Measurements from ENCODE around the gene CYFIP1. TPM values are rescaled to one million over a fixed set of nuclear protein-coding genes. Genes with fewer than 3 reads are reported as not detected.

The CYFIP1 gene
- total and polyA plus RNA-seq, 9 of the 15 experiments (the other 6 are each of a cell fraction or from before 2014, with no cell fraction given): 3.8 to 59.8 (median 28.3) TPM

DNA sequence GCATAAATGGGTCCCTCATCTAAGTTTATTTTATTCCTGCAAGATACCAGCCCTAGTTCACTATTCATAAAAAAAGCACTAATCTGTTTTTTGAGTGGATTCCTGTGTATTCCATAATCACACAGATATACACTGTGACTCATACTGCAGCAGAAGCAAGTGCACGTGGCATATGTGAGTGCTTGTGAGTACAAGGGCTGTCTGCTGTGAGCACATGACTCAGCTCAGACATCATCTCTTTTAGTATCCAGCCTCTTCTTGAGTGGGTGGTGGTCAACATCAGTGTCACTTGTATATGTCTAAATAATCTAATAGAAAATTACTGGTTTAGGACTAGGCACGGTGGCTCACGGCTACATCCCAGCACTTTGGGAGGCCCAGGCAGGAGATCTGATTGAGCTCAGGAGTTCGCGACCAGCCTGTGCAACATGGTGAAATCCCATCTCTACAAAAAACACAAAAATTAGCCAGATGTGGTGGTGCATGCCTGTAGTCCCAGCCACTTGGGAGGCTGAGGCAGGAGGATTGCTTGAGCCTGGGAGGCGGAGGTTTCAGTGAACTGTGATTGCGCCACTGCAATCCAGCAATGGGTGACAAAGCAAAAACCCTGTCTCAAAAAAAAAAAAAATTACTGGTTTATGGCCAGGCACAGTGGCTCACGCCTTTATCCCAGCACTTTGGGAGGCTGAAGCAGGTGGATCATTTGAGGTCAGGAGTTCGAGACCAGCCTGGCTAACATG, 91.9 kb downstream of the CYFIP1 start (continued):
- TF ChIP-seq, protein P1, sequence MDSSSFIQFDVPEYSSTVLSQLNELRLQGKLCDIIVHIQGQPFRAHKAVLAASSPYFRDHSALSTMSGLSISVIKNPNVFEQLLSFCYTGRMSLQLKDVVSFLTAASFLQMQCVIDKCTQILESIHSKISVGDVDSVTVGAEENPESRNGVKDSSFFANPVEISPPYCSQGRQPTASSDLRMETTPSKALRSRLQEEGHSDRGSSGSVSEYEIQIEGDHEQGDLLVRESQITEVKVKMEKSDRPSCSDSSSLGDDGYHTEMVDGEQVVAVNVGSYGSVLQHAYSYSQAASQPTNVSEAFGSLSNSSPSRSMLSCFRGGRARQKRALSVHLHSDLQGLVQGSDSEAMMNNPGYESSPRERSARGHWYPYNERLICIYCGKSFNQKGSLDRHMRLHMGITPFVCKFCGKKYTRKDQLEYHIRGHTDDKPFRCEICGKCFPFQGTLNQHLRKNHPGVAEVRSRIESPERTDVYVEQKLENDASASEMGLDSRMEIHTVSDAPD (CRISPR knock-in tag; IDR thresholded peaks at IDR 0.05): no peak
- TF ChIP-seq DNMT1 (IDR thresholded peaks at IDR 0.05) (no peak), SAFB (IDR thresholded peaks at IDR 0.05; ENCODE audit: borderline replicate concordance, low read depth, low read length) (no peak), PHB (CRISPR knock-in tag; IDR thresholded peaks at IDR 0.05) (no peak), ZNF354B (CRISPR knock-in tag; IDR thresholded peaks at IDR 0.05) (no peak), ZNF668 (CRISPR knock-in tag; IDR thresholded peaks at IDR 0.05) (no peak), ZBTB7A (IDR thresholded peaks at IDR 0.05; ENCODE audit: borderline replicate concordance, control insufficient read depth, low read depth, low read length) (no peak), NFIC (IDR thresholded peaks at IDR 0.05) (no peak), CTBP1 (IDR thresholded peaks at IDR 0.05; ENCODE audit: borderline replicate concordance) (no peak), MAFG (tag; conservative IDR thresholded peaks at IDR 0.05) (peak; percentile 69; the same call in 1 of the 2 replicates), NCOR1 (IDR thresholded peaks at IDR 0.05) (no peak), SPI1 (IDR thresholded peaks at IDR 0.05; ENCODE audit: borderline replicate concordance, low read depth, low read length) (no peak), PTRF (tag; IDR thresholded peaks at IDR 0.05) (no peak)
- TF ChIP-seq, protein P2, sequence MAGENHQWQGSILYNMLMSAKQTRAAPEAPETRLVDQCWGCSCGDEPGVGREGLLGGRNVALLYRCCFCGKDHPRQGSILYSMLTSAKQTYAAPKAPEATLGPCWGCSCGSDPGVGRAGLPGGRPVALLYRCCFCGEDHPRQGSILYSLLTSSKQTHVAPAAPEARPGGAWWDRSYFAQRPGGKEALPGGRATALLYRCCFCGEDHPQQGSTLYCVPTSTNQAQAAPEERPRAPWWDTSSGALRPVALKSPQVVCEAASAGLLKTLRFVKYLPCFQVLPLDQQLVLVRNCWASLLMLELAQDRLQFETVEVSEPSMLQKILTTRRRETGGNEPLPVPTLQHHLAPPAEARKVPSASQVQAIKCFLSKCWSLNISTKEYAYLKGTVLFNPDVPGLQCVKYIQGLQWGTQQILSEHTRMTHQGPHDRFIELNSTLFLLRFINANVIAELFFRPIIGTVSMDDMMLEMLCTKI (IDR thresholded peaks at IDR 0.05; ENCODE audit: partially characterized antibody): no peak
- TF ChIP-seq, protein P3, sequence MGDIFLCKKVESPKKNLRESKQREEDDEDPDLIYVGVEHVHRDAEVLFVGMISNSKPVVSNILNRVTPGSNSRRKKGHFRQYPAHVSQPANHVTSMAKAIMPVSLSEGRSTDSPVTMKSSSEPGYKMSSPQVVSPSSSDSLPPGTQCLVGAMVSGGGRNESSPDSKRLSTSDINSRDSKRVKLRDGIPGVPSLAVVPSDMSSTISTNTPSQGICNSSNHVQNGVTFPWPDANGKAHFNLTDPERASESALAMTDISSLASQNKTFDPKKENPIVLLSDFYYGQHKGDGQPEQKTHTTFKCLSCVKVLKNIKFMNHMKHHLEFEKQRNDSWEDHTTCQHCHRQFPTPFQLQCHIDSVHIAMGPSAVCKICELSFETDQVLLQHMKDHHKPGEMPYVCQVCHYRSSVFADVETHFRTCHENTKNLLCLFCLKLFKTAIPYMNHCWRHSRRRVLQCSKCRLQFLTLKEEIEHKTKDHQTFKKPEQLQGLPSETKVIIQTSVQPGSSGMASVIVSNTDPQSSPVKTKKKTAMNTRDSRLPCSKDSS (IDR thresholded peaks at IDR 0.05; ENCODE audit: low read depth, partially characterized antibody): no peak
- TF ChIP-seq, protein P4, sequence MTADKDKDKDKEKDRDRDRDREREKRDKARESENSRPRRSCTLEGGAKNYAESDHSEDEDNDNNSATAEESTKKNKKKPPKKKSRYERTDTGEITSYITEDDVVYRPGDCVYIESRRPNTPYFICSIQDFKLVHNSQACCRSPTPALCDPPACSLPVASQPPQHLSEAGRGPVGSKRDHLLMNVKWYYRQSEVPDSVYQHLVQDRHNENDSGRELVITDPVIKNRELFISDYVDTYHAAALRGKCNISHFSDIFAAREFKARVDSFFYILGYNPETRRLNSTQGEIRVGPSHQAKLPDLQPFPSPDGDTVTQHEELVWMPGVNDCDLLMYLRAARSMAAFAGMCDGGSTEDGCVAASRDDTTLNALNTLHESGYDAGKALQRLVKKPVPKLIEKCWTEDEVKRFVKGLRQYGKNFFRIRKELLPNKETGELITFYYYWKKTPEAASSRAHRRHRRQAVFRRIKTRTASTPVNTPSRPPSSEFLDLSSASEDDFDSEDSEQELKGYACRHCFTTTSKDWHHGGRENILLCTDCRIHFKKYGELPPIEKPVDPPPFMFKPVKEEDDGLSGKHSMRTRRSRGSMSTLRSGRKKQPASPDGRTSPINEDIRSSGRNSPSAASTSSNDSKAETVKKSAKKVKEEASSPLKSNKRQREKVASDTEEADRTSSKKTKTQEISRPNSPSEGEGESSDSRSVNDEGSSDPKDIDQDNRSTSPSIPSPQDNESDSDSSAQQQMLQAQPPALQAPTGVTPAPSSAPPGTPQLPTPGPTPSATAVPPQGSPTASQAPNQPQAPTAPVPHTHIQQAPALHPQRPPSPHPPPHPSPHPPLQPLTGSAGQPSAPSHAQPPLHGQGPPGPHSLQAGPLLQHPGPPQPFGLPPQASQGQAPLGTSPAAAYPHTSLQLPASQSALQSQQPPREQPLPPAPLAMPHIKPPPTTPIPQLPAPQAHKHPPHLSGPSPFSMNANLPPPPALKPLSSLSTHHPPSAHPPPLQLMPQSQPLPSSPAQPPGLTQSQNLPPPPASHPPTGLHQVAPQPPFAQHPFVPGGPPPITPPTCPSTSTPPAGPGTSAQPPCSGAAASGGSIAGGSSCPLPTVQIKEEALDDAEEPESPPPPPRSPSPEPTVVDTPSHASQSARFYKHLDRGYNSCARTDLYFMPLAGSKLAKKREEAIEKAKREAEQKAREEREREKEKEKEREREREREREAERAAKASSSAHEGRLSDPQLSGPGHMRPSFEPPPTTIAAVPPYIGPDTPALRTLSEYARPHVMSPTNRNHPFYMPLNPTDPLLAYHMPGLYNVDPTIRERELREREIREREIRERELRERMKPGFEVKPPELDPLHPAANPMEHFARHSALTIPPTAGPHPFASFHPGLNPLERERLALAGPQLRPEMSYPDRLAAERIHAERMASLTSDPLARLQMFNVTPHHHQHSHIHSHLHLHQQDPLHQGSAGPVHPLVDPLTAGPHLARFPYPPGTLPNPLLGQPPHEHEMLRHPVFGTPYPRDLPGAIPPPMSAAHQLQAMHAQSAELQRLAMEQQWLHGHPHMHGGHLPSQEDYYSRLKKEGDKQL (CRISPR knock-in tag; IDR thresholded peaks at IDR 0.05; ENCODE audit: borderline replicate concordance): no peak
- TF ChIP-seq, protein P5, sequence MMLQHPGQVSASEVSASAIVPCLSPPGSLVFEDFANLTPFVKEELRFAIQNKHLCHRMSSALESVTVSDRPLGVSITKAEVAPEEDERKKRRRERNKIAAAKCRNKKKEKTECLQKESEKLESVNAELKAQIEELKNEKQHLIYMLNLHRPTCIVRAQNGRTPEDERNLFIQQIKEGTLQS (IDR thresholded peaks at IDR 0.05): peak; percentile 90
- TF ChIP-seq, protein P5 (CRISPR knock-in tag; conservative IDR thresholded peaks at IDR 0.05): no peak

All from K562 (cell line).